Neural cell (in vitro differentiated cells): Measurements from ENCODE around the gene MUC15.

Source experiments
- EP300 ChIP-seq: fragments of 450-650 bp; conservative IDR thresholded peaks from 2 replicates; pipeline ENCODE4 v1.6.1; 2014; ENCODE audit warnings: antibody characterized with exemption, mild to moderate bottlenecking, moderate library complexity; ENCODE audit not compliant: poor library complexity, severe bottlenecking
- EZH2 ChIP-seq: fragments of 200-600, 300-800 bp; shearing (Covaris generic), sonication (generic); IDR thresholded peaks from 2 replicates; pipeline ENCODE4 v1.6.1; 2014; ENCODE audit warnings: antibody characterized with exemption, low read length, borderline replicate concordance, mild to moderate bottlenecking; ENCODE audit not compliant: insufficient read depth, poor library complexity, severe bottlenecking
- POLR2AphosphoS5 ChIP-seq: IDR thresholded peaks from 2 replicates; pipeline ENCODE4 v1.6.1; 2012
- TAF1 ChIP-seq: IDR thresholded peaks from 2 replicates; pipeline ENCODE4 v1.6.1; 2012; ENCODE audit warnings: low read depth
- TF ChIP-seq, protein P1 (sequence below): fragments of 450-650 bp; IDR thresholded peaks from 2 replicates; pipeline ENCODE4 v1.5.1; 2014; ENCODE audit warnings: antibody characterized with exemption, mild to moderate bottlenecking, moderate library complexity; ENCODE audit not compliant: poor library complexity, severe bottlenecking

GRCh38 chr11:26550022-26550421 lies 22.0 kb downstream of the MUC15 start:
- TF ChIP-seq, protein P1, sequence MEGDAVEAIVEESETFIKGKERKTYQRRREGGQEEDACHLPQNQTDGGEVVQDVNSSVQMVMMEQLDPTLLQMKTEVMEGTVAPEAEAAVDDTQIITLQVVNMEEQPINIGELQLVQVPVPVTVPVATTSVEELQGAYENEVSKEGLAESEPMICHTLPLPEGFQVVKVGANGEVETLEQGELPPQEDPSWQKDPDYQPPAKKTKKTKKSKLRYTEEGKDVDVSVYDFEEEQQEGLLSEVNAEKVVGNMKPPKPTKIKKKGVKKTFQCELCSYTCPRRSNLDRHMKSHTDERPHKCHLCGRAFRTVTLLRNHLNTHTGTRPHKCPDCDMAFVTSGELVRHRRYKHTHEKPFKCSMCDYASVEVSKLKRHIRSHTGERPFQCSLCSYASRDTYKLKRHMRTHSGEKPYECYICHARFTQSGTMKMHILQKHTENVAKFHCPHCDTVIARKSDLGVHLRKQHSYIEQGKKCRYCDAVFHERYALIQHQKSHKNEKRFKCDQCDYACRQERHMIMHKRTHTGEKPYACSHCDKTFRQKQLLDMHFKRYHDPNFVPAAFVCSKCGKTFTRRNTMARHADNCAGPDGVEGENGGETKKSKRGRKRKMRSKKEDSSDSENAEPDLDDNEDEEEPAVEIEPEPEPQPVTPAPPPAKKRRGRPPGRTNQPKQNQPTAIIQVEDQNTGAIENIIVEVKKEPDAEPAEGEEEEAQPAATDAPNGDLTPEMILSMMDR: no peak
- TF ChIP-seq TAF1: no peak
- TF ChIP-seq EP300: no peak
- TF ChIP-seq EZH2: no peak
- TF ChIP-seq POLR2AphosphoS5: no peak
